ENCODE results near the gene CTIF. TPM values are rescaled to one million over a fixed set of nuclear protein-coding genes. Genes with fewer than 3 reads are reported as not detected.

The CTIF gene
- total RNA-seq, 1 experiment from 2014 or later, result 5.8 TPM

DNA sequence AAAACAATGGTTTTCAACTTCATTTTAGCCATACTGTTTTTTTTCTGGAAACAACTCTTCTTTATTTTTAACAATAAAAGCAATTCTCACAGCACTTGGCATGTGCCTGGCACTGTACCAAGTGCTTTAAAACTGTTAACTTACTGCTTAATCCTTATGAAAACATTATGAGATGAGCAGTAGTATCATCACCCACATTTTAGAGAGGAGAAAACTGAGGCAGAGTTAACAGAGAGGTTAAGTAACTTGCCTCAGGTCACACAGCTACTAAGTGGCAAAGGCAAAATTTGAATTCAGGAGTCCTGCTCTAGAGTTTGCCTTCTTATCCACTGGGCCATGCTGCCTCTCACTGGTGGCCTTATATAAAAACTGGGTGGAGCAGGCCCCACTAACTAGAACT lies 23.2 kb downstream of the CTIF start:
- Histone ChIP-seq H3K4me2 (ENCODE audit: low read length) (no peak overlapping the region), H3F3A (ENCODE audit: low read length, unreplicated experiment) (no peaks in the 10 kb centered on the region), H3K9ac (ENCODE audit: low read length) (no peak overlapping the region), H3K27me3 (ENCODE audit: low read length) (no peaks in the 10 kb centered on the region), H3K9me2 (replicated peaks; ENCODE audit: low read length) (no peaks in the 10 kb centered on the region), H3K4me1 (ENCODE audit: insufficient read depth, low read length) (peaks cover 7% of the 10 kb centered on the region; the same call in 1 of the 2 replicates), H3K4me3 (ENCODE audit: low read length) (no peak overlapping the region), H4K20me1 (ENCODE audit: low read length) (no peaks in the 10 kb centered on the region), H3K36me3 (ENCODE audit: low read depth, low read length) (no peaks in the 10 kb centered on the region), H3K27ac (ENCODE audit: low read length) (no peak overlapping the region), H3K9me3 (ENCODE audit: low read length) (no peaks in the 10 kb centered on the region), H3K79me2 (ENCODE audit: low read length) (no peaks in the 10 kb centered on the region), H2AFZ (ENCODE audit: low read length) (no peak overlapping the region)
- CTCF ChIA-PET, result no interaction called here
- BruUV-seq (replicated peaks), result no TSS peak
- intact Hi-C loops (cut with micrococcal nuclease), result no loop called here
- no peak for ATAC-seq
- POLR2A ChIA-PET (ENCODE audit: unreplicated experiment), result no interaction called here
- DNase-seq, result no peak
- no peak for TF ChIP-seq EZH2phosphoT487 (IDR thresholded peaks at IDR 0.05; ENCODE audit: borderline replicate concordance, low read length)
- TF ChIP-seq, protein P1, sequence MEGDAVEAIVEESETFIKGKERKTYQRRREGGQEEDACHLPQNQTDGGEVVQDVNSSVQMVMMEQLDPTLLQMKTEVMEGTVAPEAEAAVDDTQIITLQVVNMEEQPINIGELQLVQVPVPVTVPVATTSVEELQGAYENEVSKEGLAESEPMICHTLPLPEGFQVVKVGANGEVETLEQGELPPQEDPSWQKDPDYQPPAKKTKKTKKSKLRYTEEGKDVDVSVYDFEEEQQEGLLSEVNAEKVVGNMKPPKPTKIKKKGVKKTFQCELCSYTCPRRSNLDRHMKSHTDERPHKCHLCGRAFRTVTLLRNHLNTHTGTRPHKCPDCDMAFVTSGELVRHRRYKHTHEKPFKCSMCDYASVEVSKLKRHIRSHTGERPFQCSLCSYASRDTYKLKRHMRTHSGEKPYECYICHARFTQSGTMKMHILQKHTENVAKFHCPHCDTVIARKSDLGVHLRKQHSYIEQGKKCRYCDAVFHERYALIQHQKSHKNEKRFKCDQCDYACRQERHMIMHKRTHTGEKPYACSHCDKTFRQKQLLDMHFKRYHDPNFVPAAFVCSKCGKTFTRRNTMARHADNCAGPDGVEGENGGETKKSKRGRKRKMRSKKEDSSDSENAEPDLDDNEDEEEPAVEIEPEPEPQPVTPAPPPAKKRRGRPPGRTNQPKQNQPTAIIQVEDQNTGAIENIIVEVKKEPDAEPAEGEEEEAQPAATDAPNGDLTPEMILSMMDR (conservative IDR thresholded peaks at IDR 0.05; ENCODE audit: low read depth, low read length), result no peak
- TF ChIP-seq EZH2 (IDR thresholded peaks at IDR 0.05; ENCODE audit: low read length, unreplicated experiment), result no peak

DNA sequence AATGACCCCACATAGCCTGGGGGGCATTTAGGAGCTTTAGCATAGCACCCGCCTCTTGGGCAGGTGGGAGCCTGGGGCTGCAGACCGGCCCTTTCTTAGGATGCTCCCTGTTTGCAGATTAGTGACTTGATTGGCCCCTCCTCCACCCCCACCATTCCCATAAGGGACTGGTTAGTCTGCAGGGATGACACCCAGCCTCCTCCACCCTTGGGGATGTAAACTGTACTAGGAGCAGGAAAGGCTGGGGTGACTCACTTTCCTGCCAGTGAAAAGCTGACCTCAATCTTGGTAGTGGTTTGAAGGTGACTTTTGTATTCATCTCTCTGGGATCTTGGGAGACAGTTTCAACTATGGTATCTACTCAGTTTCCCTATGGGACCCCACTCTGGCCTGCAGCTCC lies 24.2 kb downstream of the CTIF start:
- DNase-seq (peak; percentile 39), ATAC-seq (peak; percentile 96)
- BruUV-seq (replicated peaks), result no TSS peak
- H3K9ac ChIP-seq (ENCODE audit: low read length), result no peak overlapping the region
- intact Hi-C loops (cut with micrococcal nuclease), result no loop called here
- POLR2A ChIA-PET (ENCODE audit: unreplicated experiment), result no interaction called here
- no peak overlapping the region for H2AFZ ChIP-seq (ENCODE audit: low read length)
- TF ChIP-seq EZH2 (IDR thresholded peaks at IDR 0.05; ENCODE audit: low read length, unreplicated experiment) (no peak), EZH2phosphoT487 (IDR thresholded peaks at IDR 0.05; ENCODE audit: borderline replicate concordance, low read length) (no peak)
- TF ChIP-seq, protein P1 (conservative IDR thresholded peaks at IDR 0.05; ENCODE audit: low read depth, low read length), result no peak
- H4K20me1 ChIP-seq (ENCODE audit: low read length), result no peaks in the 10 kb centered on the region
- no peaks in the 10 kb centered on the region for H3F3A ChIP-seq (ENCODE audit: low read length, unreplicated experiment)
- no peaks in the 10 kb centered on the region for H3K79me2 ChIP-seq (ENCODE audit: low read length)
- no peaks in the 10 kb centered on the region for H3K27me3 ChIP-seq (ENCODE audit: low read length)
- no peaks in the 10 kb centered on the region for H3K9me3 ChIP-seq (ENCODE audit: low read length)
- H3K4me1 ChIP-seq (ENCODE audit: insufficient read depth, low read length), result peaks cover 7% of the 10 kb centered on the region; the same call in 1 of the 2 replicates
- CTCF ChIA-PET, result no interaction called here
- no peaks in the 10 kb centered on the region for H3K36me3 ChIP-seq (ENCODE audit: low read depth, low read length)
- no peaks in the 10 kb centered on the region for H3K9me2 ChIP-seq (replicated peaks; ENCODE audit: low read length)
- no peak overlapping the region for H3K4me3 ChIP-seq (ENCODE audit: low read length)
- no peak overlapping the region for H3K4me2 ChIP-seq (ENCODE audit: low read length)
- H3K27ac ChIP-seq (ENCODE audit: low read length), result no peak overlapping the region

DNA sequence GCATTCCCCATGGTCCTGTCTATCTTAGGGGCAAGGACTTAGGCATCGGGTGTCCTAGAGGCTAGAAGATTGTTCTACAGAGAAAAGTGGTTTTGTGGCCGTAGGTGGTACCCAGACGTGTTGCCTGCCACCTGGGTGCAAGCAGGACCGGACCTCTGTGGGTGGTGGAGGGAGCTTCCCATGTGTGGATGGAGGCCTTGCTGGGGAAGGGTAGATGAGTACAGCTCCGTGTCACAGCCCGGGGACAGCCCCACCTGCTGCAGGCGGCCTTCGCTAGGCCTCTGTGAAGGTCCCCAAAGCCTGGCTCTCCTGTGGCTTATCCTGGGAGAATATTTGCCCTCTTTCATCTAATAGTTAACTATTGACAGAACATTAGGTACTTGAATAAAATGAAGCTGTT lies 25.3 kb downstream of the CTIF start:
- ChIA-PET POLR2A (ENCODE audit: unreplicated experiment) (no interaction called here), CTCF (no interaction called here)
- ATAC-seq (no peak), DNase-seq (no peak)
- no peaks in the 10 kb centered on the region for H4K20me1 ChIP-seq (ENCODE audit: low read length)
- H3K36me3 ChIP-seq (ENCODE audit: low read depth, low read length), result no peaks in the 10 kb centered on the region
- TF ChIP-seq EZH2phosphoT487 (IDR thresholded peaks at IDR 0.05; ENCODE audit: borderline replicate concordance, low read length), result no peak
- TF ChIP-seq, protein P1 (conservative IDR thresholded peaks at IDR 0.05; ENCODE audit: low read depth, low read length), result no peak
- no peak for TF ChIP-seq EZH2 (IDR thresholded peaks at IDR 0.05; ENCODE audit: low read length, unreplicated experiment)
- H3K4me1 ChIP-seq (ENCODE audit: insufficient read depth, low read length), result peaks cover 7% of the 10 kb centered on the region; the same call in 1 of the 2 replicates
- H3K9me3 ChIP-seq (ENCODE audit: low read length), result no peaks in the 10 kb centered on the region
- no TSS peak for BruUV-seq (replicated peaks)
- H3F3A ChIP-seq (ENCODE audit: low read length, unreplicated experiment), result no peaks in the 10 kb centered on the region
- no peak overlapping the region for H3K4me2 ChIP-seq (ENCODE audit: low read length)
- no peaks in the 10 kb centered on the region for H3K79me2 ChIP-seq (ENCODE audit: low read length)
- H3K9ac ChIP-seq (ENCODE audit: low read length), result no peak overlapping the region
- intact Hi-C loops (cut with micrococcal nuclease), result no loop called here
- no peak overlapping the region for H2AFZ ChIP-seq (ENCODE audit: low read length)
- no peak overlapping the region for H3K4me3 ChIP-seq (ENCODE audit: low read length)
- H3K27ac ChIP-seq (ENCODE audit: low read length), result no peak overlapping the region
- no peaks in the 10 kb centered on the region for H3K27me3 ChIP-seq (ENCODE audit: low read length)
- H3K9me2 ChIP-seq (replicated peaks; ENCODE audit: low read length), result no peaks in the 10 kb centered on the region
